ENCODE data around the gene CHTF8.
A peak's percentile ranks its signal among the peaks of the same experiment; 100 is the strongest.
"Not testable (repeated sequence)": the region's sequence is repeated elsewhere in the genome, so short reads cannot be mapped to it uniquely, and the experiment has no call there.

Gene CHTF8

DNA sequence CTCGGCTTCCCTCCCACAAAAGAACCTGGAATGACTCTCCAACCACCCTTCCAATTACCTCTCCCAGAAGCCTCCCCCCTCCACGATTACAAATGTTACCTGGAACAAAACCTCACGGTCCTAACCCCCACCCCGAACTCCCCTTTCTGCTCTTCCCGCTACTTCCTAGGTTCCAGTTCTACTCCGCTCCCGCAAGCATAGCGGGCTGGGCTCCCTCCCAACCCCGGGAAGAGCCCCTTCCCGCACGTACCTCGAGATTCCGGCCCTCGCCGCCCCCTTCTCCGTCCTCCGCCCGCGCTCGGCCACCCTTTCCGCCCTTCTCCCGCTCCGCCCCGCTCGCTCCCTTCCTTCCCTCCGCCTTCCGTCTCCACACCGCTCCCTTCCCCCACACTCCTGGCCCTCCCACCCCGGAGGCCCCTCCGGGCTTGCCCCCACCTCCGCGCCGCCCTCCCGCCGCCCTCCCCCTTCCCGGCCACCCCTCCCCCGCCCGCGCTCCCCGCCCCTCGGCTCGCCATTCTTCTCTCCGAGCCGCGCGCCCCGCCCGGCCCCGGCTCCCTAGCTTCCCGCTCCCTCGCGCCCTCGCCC is 457 bp downstream of the CHTF8 start:
- H3K4me3 ChIP-seq (ENCODE audit: low read length): peak overlapping the region; percentile 96
- peak; percentile 91 for DNase-seq (ENCODE audit: low read depth)
- peak overlapping the region; percentile 99 for H3K9ac ChIP-seq (ENCODE audit: low read length)
- peaks cover 11% of the 10 kb centered on the region for H3K36me3 ChIP-seq (ENCODE audit: control insufficient read depth, insufficient read depth, low read length, severe bottlenecking)
- no peaks in the 10 kb centered on the region for H3K9me3 ChIP-seq (ENCODE audit: control insufficient read depth, low read length)
- no peaks in the 10 kb centered on the region for H3K27me3 ChIP-seq (replicated peaks; ENCODE audit: control insufficient read depth, insufficient read depth, low read length)
- peaks cover 34% of the 10 kb centered on the region for H3K4me1 ChIP-seq (ENCODE audit: control insufficient read depth, insufficient read depth, low read length)

DNA sequence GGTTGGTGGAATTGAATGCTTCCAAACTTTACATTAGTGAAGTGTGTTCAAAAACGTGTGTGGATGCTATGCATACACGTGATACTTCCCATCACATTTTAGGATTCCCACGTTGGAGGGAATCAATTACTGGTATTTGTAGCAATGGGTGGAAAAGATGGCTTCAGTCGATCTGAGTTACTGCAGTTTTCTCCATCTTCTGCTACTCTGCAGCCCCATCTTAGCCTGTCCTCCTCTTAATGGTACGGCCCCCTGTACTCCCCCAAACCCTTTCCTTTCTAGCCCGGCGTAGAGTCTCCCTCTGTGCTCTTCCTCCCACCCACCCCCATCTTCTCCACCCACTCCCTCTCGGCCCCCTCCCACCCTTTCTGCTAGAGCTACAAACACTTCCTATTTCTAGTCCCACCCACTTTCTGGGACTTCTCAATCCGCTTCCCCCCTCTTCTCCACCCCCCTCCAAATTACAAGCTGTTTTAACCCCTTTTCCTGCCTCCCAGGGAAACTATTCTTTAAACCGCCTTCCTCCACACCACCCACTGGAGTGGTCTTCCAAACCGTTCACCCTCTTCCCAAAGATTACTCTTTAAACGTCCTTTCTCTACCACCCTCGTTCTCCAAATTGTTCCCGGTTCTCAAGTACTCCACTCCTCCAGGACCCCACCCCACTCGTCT is 1.1 kb downstream of the CHTF8 start:
- no peaks in the 10 kb centered on the region for H3K27me3 ChIP-seq (replicated peaks; ENCODE audit: control insufficient read depth, insufficient read depth, low read length)
- H3K9ac ChIP-seq (ENCODE audit: low read length): peak overlapping the region; percentile 99
- H3K9me3 ChIP-seq (ENCODE audit: control insufficient read depth, low read length): no peaks in the 10 kb centered on the region
- DNase-seq (ENCODE audit: low read depth): peak; percentile 55
- peaks cover 12% of the 10 kb centered on the region for H3K36me3 ChIP-seq (ENCODE audit: control insufficient read depth, insufficient read depth, low read length, severe bottlenecking)
- peaks cover 28% of the 10 kb centered on the region for H3K4me1 ChIP-seq (ENCODE audit: control insufficient read depth, insufficient read depth, low read length)
- H3K4me3 ChIP-seq (ENCODE audit: low read length): peak overlapping the region; percentile 96

DNA sequence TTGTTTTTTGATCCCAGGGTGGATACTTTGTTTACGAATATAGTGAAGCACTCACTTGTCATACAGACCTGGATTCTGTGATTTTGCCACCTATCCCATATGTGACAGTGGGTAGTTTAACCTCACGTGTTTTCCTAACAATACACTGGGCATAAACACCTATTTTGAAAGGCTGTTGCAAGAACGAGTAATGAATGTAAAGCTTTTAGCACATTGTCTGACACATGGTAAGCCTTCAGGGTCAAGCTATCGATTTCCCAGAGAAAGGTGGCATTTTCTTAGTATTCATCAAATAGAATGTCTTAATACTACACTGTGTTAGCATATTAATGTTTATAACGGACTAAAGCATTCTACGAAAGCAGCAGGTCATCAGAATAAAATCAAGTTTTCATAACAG is 1.9 kb downstream of the CHTF8 start:
- H3K4me3 ChIP-seq (ENCODE audit: low read length): peak overlapping the region; percentile 96
- no peak for DNase-seq (ENCODE audit: low read depth)
- peaks cover 14% of the 10 kb centered on the region for H3K36me3 ChIP-seq (ENCODE audit: control insufficient read depth, insufficient read depth, low read length, severe bottlenecking)
- peaks cover 28% of the 10 kb centered on the region for H3K4me1 ChIP-seq (ENCODE audit: control insufficient read depth, insufficient read depth, low read length)
- H3K9ac ChIP-seq (ENCODE audit: low read length): peak overlapping the region; percentile 99
- no peaks in the 10 kb centered on the region for H3K27me3 ChIP-seq (replicated peaks; ENCODE audit: control insufficient read depth, insufficient read depth, low read length)
- no peaks in the 10 kb centered on the region for H3K9me3 ChIP-seq (ENCODE audit: control insufficient read depth, low read length)

DNA sequence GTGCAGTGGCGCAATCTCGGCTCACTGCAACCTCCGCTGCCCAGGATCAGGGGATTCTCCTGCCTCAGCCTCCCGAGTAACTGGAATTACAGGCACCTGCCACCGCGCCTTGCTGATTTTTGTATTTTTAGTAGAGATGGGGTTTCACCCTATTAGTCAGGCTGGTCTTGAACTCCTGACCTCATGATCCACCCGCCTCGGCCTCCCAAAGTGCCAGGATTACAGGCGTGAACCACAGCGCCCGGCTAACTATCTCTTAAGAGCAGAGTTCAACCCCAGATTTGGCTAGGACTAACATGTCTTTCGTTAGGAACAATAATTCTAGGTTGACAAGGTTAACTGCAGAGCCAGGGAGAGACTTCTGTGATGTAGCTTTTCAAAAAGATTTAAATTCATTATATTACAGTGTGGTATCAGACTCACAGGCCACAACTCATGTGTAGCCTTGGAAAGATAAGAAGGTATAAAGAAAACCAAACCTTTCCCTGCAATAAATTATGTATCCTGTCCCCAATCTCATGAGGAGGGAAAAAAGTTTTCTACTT is 4.3 kb downstream of the CHTF8 start:
- Histone ChIP-seq H3K36me3 (ENCODE audit: control insufficient read depth, insufficient read depth, low read length, severe bottlenecking) (peaks cover 12% of the 10 kb centered on the region), H3K27me3 (replicated peaks; ENCODE audit: control insufficient read depth, insufficient read depth, low read length) (no peaks in the 10 kb centered on the region), H3K9me3 (ENCODE audit: control insufficient read depth, low read length) (no peaks in the 10 kb centered on the region), H3K4me3 (ENCODE audit: low read length) (no peak overlapping the region), H3K4me1 (ENCODE audit: control insufficient read depth, insufficient read depth, low read length) (peaks cover 13% of the 10 kb centered on the region), H3K9ac (ENCODE audit: low read length) (no peak overlapping the region)
- DNase-seq (ENCODE audit: low read depth): no peak

DNA sequence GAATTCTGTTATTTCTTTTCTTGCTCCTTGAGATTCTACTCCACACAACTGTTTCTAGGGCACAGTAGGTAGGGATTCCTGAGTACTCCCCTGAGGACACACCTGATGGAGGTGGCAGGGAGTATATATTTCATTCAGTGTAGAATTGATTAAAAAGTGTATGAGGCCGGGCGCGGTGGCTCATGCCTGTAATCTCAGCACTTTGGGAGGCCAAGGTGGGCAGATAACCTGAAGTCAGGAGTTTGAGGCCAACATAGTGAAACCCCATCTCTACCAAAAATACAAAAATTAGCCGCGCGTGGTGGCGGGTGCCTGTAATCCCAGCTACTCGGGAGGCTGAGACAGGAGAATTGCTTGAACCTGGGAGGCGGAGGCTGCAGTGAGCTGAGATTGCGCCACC is 5.6 kb downstream of the CHTF8 start:
- H3K9ac ChIP-seq (ENCODE audit: low read length); DNase-seq (ENCODE audit: low read depth); H3K4me3 ChIP-seq (ENCODE audit: low read length); H3K27me3 ChIP-seq (replicated peaks; ENCODE audit: control insufficient read depth, insufficient read depth, low read length); H3K9me3 ChIP-seq (ENCODE audit: control insufficient read depth, low read length): not testable (repeated sequence)
- Histone ChIP-seq H3K4me1 (ENCODE audit: control insufficient read depth, insufficient read depth, low read length) (peaks cover 13% of the 10 kb centered on the region), H3K36me3 (ENCODE audit: control insufficient read depth, insufficient read depth, low read length, severe bottlenecking) (peaks cover 14% of the 10 kb centered on the region)

DNA sequence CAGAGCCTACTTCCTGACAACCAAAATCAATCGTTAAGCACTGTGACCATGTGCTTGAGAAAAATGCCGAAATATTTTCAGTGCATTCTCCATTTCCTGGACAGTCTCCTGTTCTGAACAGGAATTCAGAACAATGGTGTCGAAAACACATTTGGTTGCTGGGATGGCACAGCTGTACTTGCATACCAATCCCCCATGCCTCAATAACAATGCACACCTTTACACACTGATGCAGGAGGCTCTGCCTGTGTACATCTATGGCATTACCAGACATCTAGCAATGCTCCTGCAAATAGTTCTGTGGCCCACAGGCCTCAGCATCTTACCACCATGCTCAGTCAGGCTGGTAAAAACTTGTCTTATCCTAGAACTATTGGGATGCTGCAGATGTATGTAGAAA is 6.2 kb downstream of the CHTF8 start:
- Histone ChIP-seq H3K9me3 (ENCODE audit: control insufficient read depth, low read length) (no peaks in the 10 kb centered on the region), H3K36me3 (ENCODE audit: control insufficient read depth, insufficient read depth, low read length, severe bottlenecking) (peaks cover 15% of the 10 kb centered on the region), H3K27me3 (replicated peaks; ENCODE audit: control insufficient read depth, insufficient read depth, low read length) (no peaks in the 10 kb centered on the region), H3K9ac (ENCODE audit: low read length) (no peak overlapping the region), H3K4me1 (ENCODE audit: control insufficient read depth, insufficient read depth, low read length) (peaks cover 13% of the 10 kb centered on the region), H3K4me3 (ENCODE audit: low read length) (no peak overlapping the region)
- no peak for DNase-seq (ENCODE audit: low read depth)

DNA sequence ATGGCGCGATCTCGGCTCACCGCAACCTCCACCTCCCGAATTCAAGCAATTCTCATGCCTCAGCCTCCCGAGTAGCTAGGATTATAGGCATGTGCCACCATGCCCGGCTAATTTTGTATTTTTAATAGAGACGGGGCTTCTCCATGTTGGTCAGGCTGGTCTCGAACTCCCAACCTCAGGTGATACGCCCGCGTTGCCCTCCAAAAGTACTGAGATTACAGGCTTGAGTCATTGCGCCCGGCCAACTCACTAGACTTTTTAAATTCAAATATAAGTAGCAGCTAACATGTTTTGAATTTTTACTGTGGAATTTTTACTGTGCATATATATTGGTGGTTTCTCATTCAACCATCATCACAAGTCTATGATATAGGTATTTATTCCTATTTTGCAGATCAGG is 7.4 kb downstream of the CHTF8 start:
- not testable (repeated sequence) for H3K9me3 ChIP-seq (ENCODE audit: control insufficient read depth, low read length); H3K4me1 ChIP-seq (ENCODE audit: control insufficient read depth, insufficient read depth, low read length); DNase-seq (ENCODE audit: low read depth); H3K4me3 ChIP-seq (ENCODE audit: low read length); H3K9ac ChIP-seq (ENCODE audit: low read length); H3K27me3 ChIP-seq (replicated peaks; ENCODE audit: control insufficient read depth, insufficient read depth, low read length)
- peaks cover 27% of the 10 kb centered on the region for H3K36me3 ChIP-seq (ENCODE audit: control insufficient read depth, insufficient read depth, low read length, severe bottlenecking)

DNA sequence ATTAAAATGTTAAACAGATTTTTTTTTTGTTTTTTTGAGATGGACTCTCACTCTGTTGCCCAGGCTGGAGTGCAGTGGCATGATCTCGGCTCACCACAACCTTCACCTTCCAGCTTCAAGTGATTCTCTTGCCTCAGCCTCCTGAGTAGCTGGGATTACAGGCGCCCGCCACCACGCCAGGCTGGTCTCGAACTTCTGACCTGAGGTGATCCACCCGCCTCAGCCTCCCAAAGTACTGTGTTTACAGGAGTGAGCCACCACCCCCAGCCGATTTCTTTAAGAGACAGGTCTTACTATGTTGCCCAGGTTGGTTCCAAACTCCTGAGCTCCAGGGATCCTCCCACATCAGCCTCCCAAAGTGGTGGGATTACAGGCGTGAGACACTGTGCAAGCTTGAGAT is 8.0 kb downstream of the CHTF8 start:
- not testable (repeated sequence) for H3K9me3 ChIP-seq (ENCODE audit: control insufficient read depth, low read length); H3K9ac ChIP-seq (ENCODE audit: low read length); H3K4me1 ChIP-seq (ENCODE audit: control insufficient read depth, insufficient read depth, low read length); H3K4me3 ChIP-seq (ENCODE audit: low read length); DNase-seq (ENCODE audit: low read depth); H3K27me3 ChIP-seq (replicated peaks; ENCODE audit: control insufficient read depth, insufficient read depth, low read length)
- H3K36me3 ChIP-seq (ENCODE audit: control insufficient read depth, insufficient read depth, low read length, severe bottlenecking): peaks cover 33% of the 10 kb centered on the region

DNA sequence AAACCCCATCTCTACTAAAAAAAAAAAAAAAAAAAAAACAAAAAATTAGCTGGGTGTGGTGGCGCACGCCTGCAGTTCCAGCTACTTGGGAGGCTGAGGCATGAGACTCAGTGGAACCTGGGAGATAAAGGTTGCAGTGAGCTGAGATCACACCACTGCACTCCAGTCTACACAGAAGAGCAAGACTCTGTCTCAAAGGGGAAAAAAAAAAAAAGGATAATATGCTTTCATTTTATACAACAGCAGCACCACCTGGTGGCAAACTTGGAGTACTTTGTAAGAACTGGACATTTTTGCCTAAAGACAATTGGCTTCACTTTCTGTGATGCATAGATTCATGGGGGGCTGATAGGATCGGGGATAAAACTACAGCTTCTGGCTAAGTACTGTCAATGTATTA is 8.5 kb downstream of the CHTF8 start:
- Histone ChIP-seq H3K9ac (ENCODE audit: low read length) (no peak overlapping the region), H3K9me3 (ENCODE audit: control insufficient read depth, low read length) (no peaks in the 10 kb centered on the region), H3K4me3 (ENCODE audit: low read length) (no peak overlapping the region), H3K36me3 (ENCODE audit: control insufficient read depth, insufficient read depth, low read length, severe bottlenecking) (peaks cover 38% of the 10 kb centered on the region), H3K27me3 (replicated peaks; ENCODE audit: control insufficient read depth, insufficient read depth, low read length) (no peaks in the 10 kb centered on the region), H3K4me1 (ENCODE audit: control insufficient read depth, insufficient read depth, low read length) (no peaks in the 10 kb centered on the region)
- peak; percentile 89 for DNase-seq (ENCODE audit: low read depth)

DNA sequence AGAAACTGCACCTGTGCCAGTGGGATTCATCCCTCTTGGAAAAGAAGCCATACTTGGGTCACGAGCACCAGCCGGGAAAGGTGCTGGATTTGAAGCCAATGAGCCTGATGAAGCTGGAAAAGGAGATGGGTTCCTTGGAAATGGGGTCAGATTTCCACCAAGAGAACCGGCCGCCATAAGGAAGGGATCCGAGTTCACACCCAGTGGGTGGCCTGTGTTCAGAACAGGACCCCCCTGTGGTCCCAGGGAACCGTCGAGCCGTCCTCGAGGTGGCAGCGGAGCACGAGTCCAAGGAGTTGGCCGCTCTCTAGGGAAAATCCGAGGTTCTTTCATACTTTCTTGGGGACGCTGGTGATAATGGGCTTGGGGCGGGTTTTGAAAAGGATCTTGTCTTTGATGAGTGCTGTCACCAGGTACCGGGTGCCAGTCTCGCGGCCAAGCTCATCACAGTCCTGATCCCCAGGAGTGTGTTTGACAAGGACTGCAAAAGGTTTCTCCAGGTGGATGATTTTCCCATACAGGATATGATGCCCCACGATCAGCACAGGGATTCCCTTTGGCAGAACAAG is 12.2 kb downstream of the CHTF8 start:
- Histone ChIP-seq H3K36me3 (ENCODE audit: control insufficient read depth, insufficient read depth, low read length, severe bottlenecking) (peaks cover 45% of the 10 kb centered on the region), H3K4me1 (ENCODE audit: control insufficient read depth, insufficient read depth, low read length) (no peaks in the 10 kb centered on the region), H3K27me3 (replicated peaks; ENCODE audit: control insufficient read depth, insufficient read depth, low read length) (no peaks in the 10 kb centered on the region), H3K9ac (ENCODE audit: low read length) (no peak overlapping the region), H3K9me3 (ENCODE audit: control insufficient read depth, low read length) (no peaks in the 10 kb centered on the region), H3K4me3 (ENCODE audit: low read length) (no peak overlapping the region)
- DNase-seq (ENCODE audit: low read depth): no peak

DNA sequence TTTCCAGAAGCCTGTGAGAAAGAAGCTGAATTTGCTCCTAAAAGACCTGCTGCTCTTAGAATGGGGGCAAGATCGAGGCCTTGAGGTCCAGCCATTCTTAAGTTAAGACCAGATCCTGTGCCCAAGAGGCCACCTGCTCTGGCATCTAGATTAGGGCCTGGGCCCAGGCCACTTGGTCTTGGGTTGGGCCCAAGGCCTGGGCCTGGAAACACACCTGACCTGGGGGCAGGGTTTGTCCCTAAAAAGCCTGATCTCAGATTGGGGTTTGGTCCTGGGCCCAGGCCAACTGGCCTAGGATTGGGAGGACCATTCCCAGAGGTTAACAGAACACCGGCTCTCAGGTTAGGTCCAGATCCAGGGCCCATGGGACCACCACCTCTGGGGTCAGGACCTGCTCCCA is 12.9 kb downstream of the CHTF8 start:
- Histone ChIP-seq H3K4me3 (ENCODE audit: low read length) (no peak overlapping the region), H3K9me3 (ENCODE audit: control insufficient read depth, low read length) (no peaks in the 10 kb centered on the region), H3K27me3 (replicated peaks; ENCODE audit: control insufficient read depth, insufficient read depth, low read length) (no peaks in the 10 kb centered on the region), H3K9ac (ENCODE audit: low read length) (no peak overlapping the region), H3K4me1 (ENCODE audit: control insufficient read depth, insufficient read depth, low read length) (no peaks in the 10 kb centered on the region), H3K36me3 (ENCODE audit: control insufficient read depth, insufficient read depth, low read length, severe bottlenecking) (peaks cover 51% of the 10 kb centered on the region)
- no peak for DNase-seq (ENCODE audit: low read depth)
